GM23338 (cell line): Measurements from ENCODE around the gene CDC34. TPM values are rescaled to one million over a fixed set of nuclear protein-coding genes. Genes with fewer than 3 reads are reported as not detected.

Source experiments
- ATAC-seq: fragments of 200-7000 bp; cut with Tn5 transposase; 3 replicates; pipeline ENCODE4 v1.9.1; 2020
- DNase-seq: peaks from one replicate; pipeline ENCODE4 v3.0.0-alpha.2; 2015; ENCODE audit warnings: low spot score
- H2AFZ ChIP-seq: fragments of 200-600 bp; sonication (generic); 2 replicates; pipeline ENCODE4 v1.8.0; 2016; ENCODE audit warnings: antibody characterized with exemption, mild to moderate bottlenecking, moderate library complexity
- H3F3A ChIP-seq: fragments of 200-600 bp; sonication (generic); replicated peaks from 2 replicates; pipeline ENCODE4 v1.8.0; 2017; ENCODE audit warnings: antibody characterized with exemption, mixed run types, low read depth
- H3K27ac ChIP-seq: fragments of 200-600 bp; sonication (generic); 2 replicates; pipeline ENCODE4 v1.6.1; 2016; ENCODE audit warnings: low read depth
- H3K27me3 ChIP-seq: fragments of 200-600 bp; sonication (generic); 2 replicates; pipeline ENCODE4 v1.8.0; 2016; ENCODE audit warnings: mild to moderate bottlenecking, mixed run types, moderate library complexity; ENCODE audit not compliant: insufficient read depth
- H3K36me3 ChIP-seq: fragments of 200-600 bp; sonication (generic); 2 replicates; pipeline ENCODE4 v1.8.0; 2016; ENCODE audit warnings: mild to moderate bottlenecking; ENCODE audit not compliant: insufficient read depth
- H3K4me1 ChIP-seq: fragments of 200-600 bp; sonication (generic); 2 replicates; pipeline ENCODE4 v1.8.0; 2016; ENCODE audit warnings: mild to moderate bottlenecking, moderate library complexity; ENCODE audit not compliant: insufficient read depth
- H3K4me2 ChIP-seq: fragments of 200-600 bp; sonication (generic); 2 replicates; pipeline ENCODE4 v1.7.1; 2017; ENCODE audit warnings: mixed run types
- H3K4me3 ChIP-seq: fragments of 200-600 bp; sonication (generic); 2 replicates; pipeline ENCODE4 v1.6.1; 2016; ENCODE audit warnings: mixed run types
- H3K79me2 ChIP-seq: fragments of 200-600 bp; sonication (generic); replicated peaks from 2 replicates; pipeline ENCODE4 v1.8.0; 2017; ENCODE audit warnings: mild to moderate bottlenecking; ENCODE audit not compliant: insufficient read depth
- H3K9me2 ChIP-seq: fragments of 200-600 bp; sonication (generic); 2 replicates; pipeline ENCODE4 v1.8.0; 2017; ENCODE audit not compliant: insufficient read depth
- H4K20me1 ChIP-seq: fragments of 200-600 bp; sonication (generic); replicated peaks from 2 replicates; pipeline ENCODE4 v1.8.0; 2017; ENCODE audit warnings: mild to moderate bottlenecking; ENCODE audit not compliant: insufficient read depth
- H3K27ac Mint-ChIP-seq: 2 replicates; pipeline ENCODE4 v1.8.0; 2020; ENCODE audit warnings: inconsistent platforms, mild to moderate bottlenecking, moderate library complexity, mixed read lengths
- H3K27me3 Mint-ChIP-seq: 3 replicates; pipeline ENCODE4 v1.8.0; 2022; ENCODE audit warnings: low read depth, mild to moderate bottlenecking, moderate library complexity, mixed read lengths, inconsistent platforms; ENCODE audit not compliant: insufficient read depth, poor library complexity
- H3K36me3 Mint-ChIP-seq: 3 replicates; pipeline ENCODE4 v1.8.0; 2021; ENCODE audit warnings: low read depth, mild to moderate bottlenecking, inconsistent platforms, moderate library complexity, mixed read lengths
- H3K4me1 Mint-ChIP-seq: 3 replicates; pipeline ENCODE4 v1.8.0; 2020; ENCODE audit warnings: mild to moderate bottlenecking, inconsistent platforms, mixed read lengths
- H3K4me3 Mint-ChIP-seq: 3 replicates; pipeline ENCODE4 v1.8.0; 2021; ENCODE audit warnings: moderate library complexity, mild to moderate bottlenecking, inconsistent platforms, mixed read lengths
- H3K9me3 Mint-ChIP-seq: 3 replicates; pipeline ENCODE4 v1.8.0; 2020; ENCODE audit warnings: moderate library complexity, mild to moderate bottlenecking, inconsistent platforms, mixed read lengths
- EZH2phosphoT487 ChIP-seq: fragments of 200-600 bp; sonication (generic); IDR thresholded peaks from one replicate; pipeline ENCODE4 v1.8.1; 2018; ENCODE audit warnings: antibody characterized with exemption; ENCODE audit not compliant: unreplicated experiment
- polyA plus RNA-seq: library from polyadenylated mRNA; unstranded; fragments of >200 nt; fragmentation: Nextera tagmentation; extraction: Ambion mirVana; gene quantifications from 2 replicates; pipeline ENCODE4 v1.2.1, GENCODE V29; 2016
- total RNA-seq: library from RNA; depleted of rRNA; stranded (reverse); fragments of >200 nt; shearing (Covaris generic); gene quantifications from 2 replicates; pipeline ENCODE4 v1.2.3, GENCODE V29; 2014
- TF ChIP-seq, protein P1 (sequence below): fragments of 250-450 bp; sonication (Bioruptor Pico); IDR thresholded peaks from 2 replicates; pipeline ENCODE4 v1.5.0; 2020; ENCODE audit warnings: mild to moderate bottlenecking, moderate library complexity
- TF ChIP-seq, protein P2 (sequence below): IDR thresholded peaks from one replicate; pipeline ENCODE4 v1.6.1; 2018; ENCODE audit warnings: antibody characterized with exemption; ENCODE audit not compliant: unreplicated experiment

Gene CDC34
- total and polyA plus RNA-seq, 2 experiments from 2014 or later: 114 to 148 TPM

DNA sequence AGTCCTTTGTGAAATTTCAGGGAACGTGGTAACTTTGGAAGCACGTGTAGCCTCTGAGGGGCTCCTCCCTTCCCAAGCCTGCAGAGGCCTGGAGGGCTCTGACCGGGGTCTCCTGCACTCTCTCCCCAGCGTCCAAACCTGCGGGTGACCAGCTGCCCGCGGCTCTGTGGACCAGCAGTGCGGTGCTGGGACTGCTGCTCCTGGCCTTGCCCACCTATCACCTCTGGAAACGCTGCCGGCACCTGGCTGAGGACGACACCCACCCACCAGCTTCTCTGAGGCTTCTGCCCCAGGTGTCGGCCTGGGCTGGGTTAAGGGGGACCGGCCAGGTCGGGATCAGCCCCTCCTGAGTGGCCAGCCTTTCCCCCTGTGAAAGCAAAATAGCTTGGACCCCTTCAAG is 26.9 kb upstream of the CDC34 start:
- peaks cover 9% of the 10 kb centered on the region for H3K4me1 Mint-ChIP-seq
- ATAC-seq (no peak), DNase-seq (no peak)
- no peak overlapping the region for H3K4me3 Mint-ChIP-seq
- no peaks in the 10 kb centered on the region for H4K20me1 ChIP-seq
- H3K27me3 Mint-ChIP-seq: peaks cover 24% of the 10 kb centered on the region
- H3K79me2 ChIP-seq: no peaks in the 10 kb centered on the region
- no peak overlapping the region for H3K4me2 ChIP-seq
- no peaks in the 10 kb centered on the region for H3K9me2 ChIP-seq
- H3K36me3 ChIP-seq: no peaks in the 10 kb centered on the region; the same call in 1 of the 2 replicates
- TF ChIP-seq EZH2phosphoT487: no peak
- TF ChIP-seq, protein P1, sequence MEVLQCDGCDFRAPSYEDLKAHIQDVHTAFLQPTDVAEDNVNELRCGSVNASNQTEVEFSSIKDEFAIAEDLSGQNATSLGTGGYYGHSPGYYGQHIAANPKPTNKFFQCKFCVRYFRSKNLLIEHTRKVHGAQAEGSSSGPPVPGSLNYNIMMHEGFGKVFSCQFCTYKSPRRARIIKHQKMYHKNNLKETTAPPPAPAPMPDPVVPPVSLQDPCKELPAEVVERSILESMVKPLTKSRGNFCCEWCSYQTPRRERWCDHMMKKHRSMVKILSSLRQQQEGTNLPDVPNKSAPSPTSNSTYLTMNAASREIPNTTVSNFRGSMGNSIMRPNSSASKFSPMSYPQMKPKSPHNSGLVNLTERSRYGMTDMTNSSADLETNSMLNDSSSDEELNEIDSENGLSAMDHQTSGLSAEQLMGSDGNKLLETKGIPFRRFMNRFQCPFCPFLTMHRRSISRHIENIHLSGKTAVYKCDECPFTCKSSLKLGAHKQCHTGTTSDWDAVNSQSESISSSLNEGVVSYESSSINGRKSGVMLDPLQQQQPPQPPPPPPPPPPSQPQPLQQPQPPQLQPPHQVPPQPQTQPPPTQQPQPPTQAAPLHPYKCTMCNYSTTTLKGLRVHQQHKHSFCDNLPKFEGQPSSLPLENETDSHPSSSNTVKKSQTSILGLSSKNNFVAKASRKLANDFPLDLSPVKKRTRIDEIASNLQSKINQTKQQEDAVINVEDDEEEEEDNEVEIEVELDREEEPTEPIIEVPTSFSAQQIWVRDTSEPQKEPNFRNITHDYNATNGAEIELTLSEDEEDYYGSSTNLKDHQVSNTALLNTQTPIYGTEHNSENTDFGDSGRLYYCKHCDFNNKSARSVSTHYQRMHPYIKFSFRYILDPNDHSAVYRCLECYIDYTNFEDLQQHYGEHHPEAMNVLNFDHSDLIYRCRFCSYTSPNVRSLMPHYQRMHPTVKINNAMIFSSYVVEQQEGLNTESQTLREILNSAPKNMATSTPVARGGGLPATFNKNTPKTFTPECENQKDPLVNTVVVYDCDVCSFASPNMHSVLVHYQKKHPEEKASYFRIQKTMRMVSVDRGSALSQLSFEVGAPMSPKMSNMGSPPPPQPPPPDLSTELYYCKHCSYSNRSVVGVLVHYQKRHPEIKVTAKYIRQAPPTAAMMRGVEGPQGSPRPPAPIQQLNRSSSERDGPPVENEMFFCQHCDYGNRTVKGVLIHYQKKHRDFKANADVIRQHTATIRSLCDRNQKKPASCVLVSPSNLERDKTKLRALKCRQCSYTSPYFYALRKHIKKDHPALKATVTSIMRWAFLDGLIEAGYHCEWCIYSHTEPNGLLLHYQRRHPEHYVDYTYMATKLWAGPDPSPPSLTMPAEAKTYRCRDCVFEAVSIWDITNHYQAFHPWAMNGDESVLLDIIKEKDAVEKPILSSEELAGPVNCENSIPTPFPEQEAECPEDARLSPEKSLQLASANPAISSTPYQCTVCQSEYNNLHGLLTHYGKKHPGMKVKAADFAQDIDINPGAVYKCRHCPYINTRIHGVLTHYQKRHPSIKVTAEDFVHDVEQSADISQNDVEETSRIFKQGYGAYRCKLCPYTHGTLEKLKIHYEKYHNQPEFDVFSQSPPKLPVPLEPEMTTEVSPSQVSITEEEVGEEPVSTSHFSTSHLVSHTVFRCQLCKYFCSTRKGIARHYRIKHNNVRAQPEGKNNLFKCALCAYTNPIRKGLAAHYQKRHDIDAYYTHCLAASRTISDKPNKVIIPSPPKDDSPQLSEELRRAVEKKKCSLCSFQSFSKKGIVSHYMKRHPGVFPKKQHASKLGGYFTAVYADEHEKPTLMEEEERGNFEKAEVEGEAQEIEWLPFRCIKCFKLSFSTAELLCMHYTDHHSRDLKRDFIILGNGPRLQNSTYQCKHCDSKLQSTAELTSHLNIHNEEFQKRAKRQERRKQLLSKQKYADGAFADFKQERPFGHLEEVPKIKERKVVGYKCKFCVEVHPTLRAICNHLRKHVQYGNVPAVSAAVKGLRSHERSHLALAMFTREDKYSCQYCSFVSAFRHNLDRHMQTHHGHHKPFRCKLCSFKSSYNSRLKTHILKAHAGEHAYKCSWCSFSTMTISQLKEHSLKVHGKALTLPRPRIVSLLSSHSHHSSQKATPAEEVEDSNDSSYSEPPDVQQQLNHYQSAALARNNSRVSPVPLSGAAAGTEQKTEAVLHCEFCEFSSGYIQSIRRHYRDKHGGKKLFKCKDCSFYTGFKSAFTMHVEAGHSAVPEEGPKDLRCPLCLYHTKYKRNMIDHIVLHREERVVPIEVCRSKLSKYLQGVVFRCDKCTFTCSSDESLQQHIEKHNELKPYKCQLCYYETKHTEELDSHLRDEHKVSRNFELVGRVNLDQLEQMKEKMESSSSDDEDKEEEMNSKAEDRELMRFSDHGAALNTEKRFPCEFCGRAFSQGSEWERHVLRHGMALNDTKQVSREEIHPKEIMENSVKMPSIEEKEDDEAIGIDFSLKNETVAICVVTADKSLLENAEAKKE (CRISPR knock-in tag): no peak
- TF ChIP-seq, protein P2, sequence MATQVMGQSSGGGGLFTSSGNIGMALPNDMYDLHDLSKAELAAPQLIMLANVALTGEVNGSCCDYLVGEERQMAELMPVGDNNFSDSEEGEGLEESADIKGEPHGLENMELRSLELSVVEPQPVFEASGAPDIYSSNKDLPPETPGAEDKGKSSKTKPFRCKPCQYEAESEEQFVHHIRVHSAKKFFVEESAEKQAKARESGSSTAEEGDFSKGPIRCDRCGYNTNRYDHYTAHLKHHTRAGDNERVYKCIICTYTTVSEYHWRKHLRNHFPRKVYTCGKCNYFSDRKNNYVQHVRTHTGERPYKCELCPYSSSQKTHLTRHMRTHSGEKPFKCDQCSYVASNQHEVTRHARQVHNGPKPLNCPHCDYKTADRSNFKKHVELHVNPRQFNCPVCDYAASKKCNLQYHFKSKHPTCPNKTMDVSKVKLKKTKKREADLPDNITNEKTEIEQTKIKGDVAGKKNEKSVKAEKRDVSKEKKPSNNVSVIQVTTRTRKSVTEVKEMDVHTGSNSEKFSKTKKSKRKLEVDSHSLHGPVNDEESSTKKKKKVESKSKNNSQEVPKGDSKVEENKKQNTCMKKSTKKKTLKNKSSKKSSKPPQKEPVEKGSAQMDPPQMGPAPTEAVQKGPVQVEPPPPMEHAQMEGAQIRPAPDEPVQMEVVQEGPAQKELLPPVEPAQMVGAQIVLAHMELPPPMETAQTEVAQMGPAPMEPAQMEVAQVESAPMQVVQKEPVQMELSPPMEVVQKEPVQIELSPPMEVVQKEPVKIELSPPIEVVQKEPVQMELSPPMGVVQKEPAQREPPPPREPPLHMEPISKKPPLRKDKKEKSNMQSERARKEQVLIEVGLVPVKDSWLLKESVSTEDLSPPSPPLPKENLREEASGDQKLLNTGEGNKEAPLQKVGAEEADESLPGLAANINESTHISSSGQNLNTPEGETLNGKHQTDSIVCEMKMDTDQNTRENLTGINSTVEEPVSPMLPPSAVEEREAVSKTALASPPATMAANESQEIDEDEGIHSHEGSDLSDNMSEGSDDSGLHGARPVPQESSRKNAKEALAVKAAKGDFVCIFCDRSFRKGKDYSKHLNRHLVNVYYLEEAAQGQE: no peak
- no peak overlapping the region for H2AFZ ChIP-seq
- H3F3A ChIP-seq: 0 out of 2 replicates have a peak, but pooled peaks cover 7% of the 10 kb centered on the region
- no peak overlapping the region for H3K4me3 ChIP-seq
- H3K27ac Mint-ChIP-seq: no peak overlapping the region
- H3K27me3 ChIP-seq: peaks cover 14% of the 10 kb centered on the region
- no peak overlapping the region for H3K27ac ChIP-seq
- H3K9me3 Mint-ChIP-seq: peaks cover 12% of the 10 kb centered on the region; the same call in 2 of the 3 replicates
- H3K4me1 ChIP-seq: peaks cover 9% of the 10 kb centered on the region; the same call in 1 of the 2 replicates
- peaks cover 11% of the 10 kb centered on the region for H3K36me3 Mint-ChIP-seq
